ENCODE data around the gene NELFE.

GRCh38 chr6:31966997-31967925 lies 8.5 kb upstream of the NELFE start:
- TF ChIP-seq EZH2phosphoT487 (IDR thresholded peaks at IDR 0.05; ENCODE audit: borderline replicate concordance, low read depth, low read length) = no peak
- no peak for TF ChIP-seq CTCF (conservative IDR thresholded peaks at IDR 0.05; ENCODE audit: low read length)
